NB4 (cell line): ENCODE data around the gene SLC16A12.

Experiments used
- DNase-seq: peaks from one replicate; pipeline ENCODE4 v3.0.0; 2010; ENCODE audit warnings: low read depth
- H3K4me3 ChIP-seq: one replicate; pipeline ENCODE4 v1.5.1; 2011; ENCODE audit warnings: mild to moderate bottlenecking, low read depth, low read length, moderate library complexity
- CTCF ChIP-seq: IDR thresholded peaks from one replicate; pipeline ENCODE4 v1.5.1; 2012; ENCODE audit warnings: low read depth, low read length
- MAX ChIP-seq: IDR thresholded peaks from 2 replicates; pipeline ENCODE4 v1.6.1; 2011; ENCODE audit warnings: low read depth, low read length
- MYC ChIP-seq: IDR thresholded peaks from 2 replicates; pipeline ENCODE4 v1.6.1; 2011; ENCODE audit warnings: low read depth, low read length
- POLR2A ChIP-seq: IDR thresholded peaks from 2 replicates; pipeline ENCODE4 v1.6.1; 2011; ENCODE audit warnings: mild to moderate bottlenecking; ENCODE audit not compliant: insufficient read length; ENCODE audit errors: extremely low read depth

SLC16A12 gene

GRCh38 chr10:89535171-89536012 lies at the start of gene SLC16A12:
Gene SLC16A12 (minus strand): TSS chr10:89535594. CDS start chr10:89462578, 73,016 bp downstream.
- H3K4me3 ChIP-seq: no peak within 1 kb of the TSS
- no peak for DNase-seq
- TF ChIP-seq POLR2A (no peak), MYC (no peak), MAX (no peak), CTCF (no peak)

- TF ChIP-seq MAX (no peak), POLR2A (no peak), CTCF (no peak), MYC (no peak)
- no peak for DNase-seq
- H3K4me3 ChIP-seq: no peak overlapping the region
Observed at GRCh38 chr10:89582022-89582421, 46.6 kb upstream of the SLC16A12 start.

GRCh38 chr10:89580243-89580642 lies 44.8 kb upstream of the SLC16A12 start:
- DNase-seq: peak; percentile 14
- TF ChIP-seq CTCF (no peak), POLR2A (no peak), MYC (no peak), MAX (no peak)
- no peak overlapping the region for H3K4me3 ChIP-seq

GRCh38 chr10:89576696-89577095 lies 41.3 kb upstream of the SLC16A12 start:
- TF ChIP-seq POLR2A: no peak
- no peak for TF ChIP-seq CTCF
- TF ChIP-seq MYC: no peak
- no peak overlapping the region for H3K4me3 ChIP-seq
- DNase-seq: no peak

GRCh38 chr10:89576022-89576421 lies 40.6 kb upstream of the SLC16A12 start:
- TF ChIP-seq MAX (no peak), MYC (no peak), CTCF (no peak), POLR2A (no peak)
- H3K4me3 ChIP-seq: no peak overlapping the region
- no peak for DNase-seq
